ENCODE measurements around the gene WNT3A. TPM values are rescaled to one million over a fixed set of nuclear protein-coding genes. Genes with fewer than 3 reads are reported as not detected.
A peak's percentile ranks its signal among the peaks of the same experiment; 100 is the strongest.

The WNT3A gene
- total RNA-seq, 1 donor from 2014 or later = 6.0 TPM

GRCh38 chr1:228005511-228006033 is 1.2 kb upstream of the WNT3A start:
- DNase-seq (no peak), ATAC-seq (no peak)
- H3K27ac ChIP-seq = no peak overlapping the region
- TF ChIP-seq CTCF (IDR thresholded peaks at IDR 0.05) = no peak
- H3K27me3 ChIP-seq (ENCODE audit: low read depth) = peaks cover 78% of the 10 kb centered on the region
- no peaks in the 10 kb centered on the region for H3K4me1 ChIP-seq
- no peaks in the 10 kb centered on the region for H3K36me3 ChIP-seq
- intact Hi-C loops (cut with DNase I) = no loop called here
- no peaks in the 10 kb centered on the region for H3K9me3 ChIP-seq
- no peak overlapping the region for H3K4me3 ChIP-seq

- no peaks in the 10 kb centered on the region for H3K36me3 ChIP-seq
- no peak for TF ChIP-seq CTCF (IDR thresholded peaks at IDR 0.05)
- DNase-seq = no peak
- no peaks in the 10 kb centered on the region for H3K4me1 ChIP-seq
- H3K27me3 ChIP-seq (ENCODE audit: low read depth) = peaks cover 72% of the 10 kb centered on the region
- no peak overlapping the region for H3K27ac ChIP-seq
- intact Hi-C loops (cut with DNase I) = no loop called here
- ATAC-seq = no peak
- H3K4me3 ChIP-seq = peak overlapping the region; percentile 28
- H3K9me3 ChIP-seq = no peaks in the 10 kb centered on the region
Observed at GRCh38 chr1:228006034-228006785, 588 bp upstream of the WNT3A start.

DNA sequence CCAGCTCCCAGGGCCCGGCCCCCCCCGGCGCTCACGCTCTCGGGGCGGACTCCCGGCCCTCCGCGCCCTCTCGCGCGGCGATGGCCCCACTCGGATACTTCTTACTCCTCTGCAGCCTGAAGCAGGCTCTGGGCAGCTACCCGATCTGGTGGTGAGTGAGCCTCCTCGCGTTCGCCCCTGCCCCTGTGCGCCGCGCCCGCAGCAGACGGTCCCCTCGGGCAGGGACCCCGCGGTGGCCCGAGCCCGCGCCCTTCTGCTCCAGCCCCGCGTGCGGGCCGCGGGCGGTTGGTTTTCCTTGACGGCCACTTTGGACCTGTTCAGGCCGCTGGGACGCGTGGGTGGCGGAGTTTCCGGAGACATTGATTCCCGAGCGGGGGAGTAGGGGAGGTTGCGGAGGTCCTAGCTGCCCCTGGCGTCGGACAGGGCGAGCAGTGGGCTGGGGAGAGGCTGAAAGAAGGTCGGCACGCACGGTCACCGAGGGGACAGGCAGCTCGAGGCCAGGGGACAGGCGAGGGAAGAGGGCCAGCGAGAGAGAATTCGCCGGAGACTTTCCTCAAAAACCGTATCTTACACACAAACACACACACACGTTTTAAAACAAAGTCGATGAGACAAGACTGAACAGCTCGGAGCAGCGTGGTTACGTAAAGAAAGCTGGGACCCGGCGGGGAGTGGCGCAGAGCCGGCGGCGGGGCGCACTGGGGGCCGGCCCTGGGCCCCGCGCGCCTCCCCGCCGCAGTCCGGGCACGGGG is 427 bp downstream of the WNT3A start:
- Histone ChIP-seq H3K27ac (peak overlapping the region; percentile 53), H3K4me1 (no peaks in the 10 kb centered on the region), H3K4me3 (peak overlapping the region; percentile 42), H3K27me3 (ENCODE audit: low read depth) (peaks cover 66% of the 10 kb centered on the region), H3K36me3 (no peaks in the 10 kb centered on the region), H3K9me3 (no peaks in the 10 kb centered on the region)
- ATAC-seq (peak in 1 of 2 donors; percentile 42), DNase-seq (no peak)
- intact Hi-C loops (cut with DNase I) = no loop called here
- no peak for TF ChIP-seq CTCF (IDR thresholded peaks at IDR 0.05)

DNA sequence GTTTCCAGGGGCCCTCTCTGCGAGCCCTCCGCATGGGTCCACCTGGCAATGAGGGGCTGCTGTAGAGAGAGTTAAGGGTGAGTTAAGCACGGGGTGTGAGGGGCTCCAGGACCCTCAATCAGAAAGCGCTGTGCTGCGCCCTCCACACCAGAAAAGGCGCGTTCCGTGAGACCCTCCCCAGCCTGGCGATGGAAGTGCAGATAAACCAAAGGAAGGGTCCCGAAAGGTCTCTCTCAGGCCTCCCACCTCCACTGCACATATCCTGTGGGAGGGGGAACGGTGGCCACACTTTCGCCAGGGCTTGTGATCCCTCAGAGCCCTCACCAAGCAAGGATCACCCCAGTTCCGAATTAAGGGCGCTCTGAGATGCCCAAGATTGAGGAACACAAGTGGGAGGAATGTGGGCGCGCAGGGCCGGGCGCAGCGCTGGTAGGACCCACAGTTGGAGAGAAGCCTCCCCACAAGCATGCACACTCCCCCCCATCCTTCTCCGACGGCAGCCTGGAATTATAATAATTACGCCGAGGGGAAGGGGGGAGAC is 1.1 kb downstream of the WNT3A start:
- peak overlapping the region; percentile 42 for H3K4me3 ChIP-seq
- H3K9me3 ChIP-seq = no peaks in the 10 kb centered on the region
- ATAC-seq = no peak
- H3K27ac ChIP-seq = no peak overlapping the region
- TF ChIP-seq CTCF (IDR thresholded peaks at IDR 0.05) = no peak
- H3K27me3 ChIP-seq (ENCODE audit: low read depth) = peaks cover 66% of the 10 kb centered on the region
- intact Hi-C loops (cut with DNase I) = no loop called here
- no peaks in the 10 kb centered on the region for H3K36me3 ChIP-seq
- H3K4me1 ChIP-seq = no peaks in the 10 kb centered on the region
- no peak for DNase-seq

DNA sequence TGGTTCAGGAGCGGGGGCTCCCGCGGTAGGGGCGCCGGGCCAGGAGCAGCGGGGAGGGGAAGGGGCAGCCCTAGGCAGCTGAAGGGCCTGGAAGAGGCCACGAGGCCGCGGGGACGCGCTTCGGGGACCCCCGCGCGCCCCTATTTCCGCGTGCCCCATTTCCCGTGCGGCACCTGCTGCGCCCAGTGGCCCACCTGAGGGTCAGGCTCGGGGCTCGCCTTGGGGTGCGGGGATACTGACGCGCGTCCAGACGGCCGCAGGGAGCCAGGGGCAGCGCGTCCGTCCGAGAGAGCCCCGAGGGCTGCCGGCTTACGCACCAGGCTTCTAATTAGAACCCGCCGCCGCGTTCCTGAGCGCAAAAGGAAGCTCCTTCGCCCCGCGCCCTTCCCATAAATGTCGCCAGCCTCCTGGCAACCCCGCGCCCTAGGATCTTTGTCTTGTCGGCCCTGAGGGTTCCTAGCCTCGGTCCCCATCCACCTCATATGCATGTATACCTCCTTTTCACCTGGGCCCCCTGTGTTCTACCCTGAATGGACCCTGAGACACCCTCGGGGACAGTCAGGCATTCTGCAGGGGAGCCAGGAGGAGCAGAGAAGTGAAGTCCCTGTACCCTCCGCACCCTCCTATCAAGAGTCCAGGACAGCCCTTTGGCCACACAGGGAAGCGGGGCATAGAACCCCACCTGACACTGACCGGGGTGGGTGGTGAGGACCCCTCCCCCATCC is 1.8 kb downstream of the WNT3A start:
- no peak for DNase-seq

More for the DNA sequence above, 1.8 kb downstream of the WNT3A start:
- Histone ChIP-seq H3K36me3 (no peaks in the 10 kb centered on the region), H3K9me3 (no peaks in the 10 kb centered on the region), H3K27me3 (ENCODE audit: low read depth) (peaks cover 68% of the 10 kb centered on the region), H3K4me3 (peak overlapping the region; percentile 42), H3K27ac (no peak overlapping the region), H3K4me1 (no peaks in the 10 kb centered on the region)
- intact Hi-C loops (cut with DNase I) = no loop called here
- ATAC-seq = no peak
- TF ChIP-seq CTCF (IDR thresholded peaks at IDR 0.05) = no peak
